Heart left ventricle (tissue), 13 donors: ENCODE data around the gene EXD3.

Experiments
- CTCF ChIP-seq, 12 donors: fragments of 200-600 bp; sonication (generic) in 4 of 12; IDR thresholded peaks; one replicate each; pipeline versions ENCODE4 v1.5.0 to v1.8.0; 2018 to 2022; ENCODE audit warnings: antibody characterized with exemption in 12 of 12, mild to moderate bottlenecking in 5 of 12
- POLR2A ChIP-seq, 2 donors: fragments of 450-650 bp; IDR thresholded peaks; one replicate each; pipeline ENCODE4 v1.6.1; 2017; ENCODE audit warnings: antibody characterized with exemption in 2 of 2, mild to moderate bottlenecking in 2 of 2, moderate library complexity in 2 of 2
- donor health status: ischemic (EF 13 %, LVEDD 7.1; RV severe dilation, severe dysfunction).
- donor health status: DM: no; HTN: yes; CAD: no.
- donor health status: DM: no; HTN: no; CAD: no.
- donor health status: ischemic (EF 25% LVEDD 6.9; RV normal size, moderate dysfunction).
- donor health status: ischemic (EF 25% LVEDD 5.7; RV mildly dilated, moderate dysfunction).
- donor health status: ischemic (EF 35%, LVEDD 5.7; RV mildly dilated, moderate dysfunction).
- donor health status: nonischemic (EF 11% LVEDD 7.7; RV severe dilation, severe dysfunction).
- donor health status: DM: yes; HTN: yes; CAD: no.
- donor health status: PGD.
- donor health status: ischemic (EF 29% LVEDD 5.4; RV normal size, mild dysfunction).
- donor health status: nonischemic (EF 23%, LVEDD 6.1; RV moderate dilation, normal function).

- TF ChIP-seq CTCF (IDR thresholded peaks at IDR 0.05): no peak
- no peak for TF ChIP-seq POLR2A (IDR thresholded peaks at IDR 0.05)
Observed at GRCh38 chr9:137449081-137449844, 26.3 kb upstream of the EXD3 start.
